DOHH2 (cell line): Measurements from ENCODE around the gene IL9R.

ENCODE experiments used
- CTCF ChIP-seq: fragments of 200-600 bp; sonication (generic); IDR thresholded peaks from one replicate; pipeline ENCODE4 v1.5.1; 2014; ENCODE audit warnings: antibody characterized with exemption, mild to moderate bottlenecking, low read depth, low read length; ENCODE audit not compliant: poor library complexity, severe bottlenecking
- EZH2phosphoT487 ChIP-seq: fragments of 200-600 bp; sonication (generic); IDR thresholded peaks from 2 replicates; pipeline ENCODE4 v1.6.1; 2017; ENCODE audit warnings: borderline replicate concordance, mild to moderate bottlenecking, antibody characterized with exemption, low read length, moderate library complexity, mixed read lengths

- TF ChIP-seq CTCF (peak; percentile 88), EZH2phosphoT487 (no peak)
Observed at GRCh38 chrX:155966876-155967275, 30.6 kb upstream of the IL9R start.
